ENCODE data around the gene MCRS1.

DNA sequence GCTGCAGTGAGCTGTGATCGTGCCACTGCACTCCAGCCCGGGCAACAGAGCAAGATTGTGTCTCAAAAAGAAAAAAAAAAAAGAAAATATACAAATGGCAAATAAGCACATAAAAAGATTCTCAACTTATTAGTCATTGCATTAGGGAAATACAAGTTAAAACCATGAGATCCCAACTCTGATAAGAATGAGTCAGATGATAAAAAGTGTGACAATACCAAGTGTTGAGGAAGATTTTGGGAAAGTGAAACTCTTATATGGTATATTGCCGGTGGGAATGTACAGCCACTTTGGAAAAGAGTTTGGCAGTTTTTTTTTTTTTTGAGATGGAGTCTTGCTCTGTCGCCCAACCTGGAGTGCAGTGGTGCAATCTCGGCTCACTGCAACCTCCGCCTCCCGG, 47.8 kb upstream of the MCRS1 start:
- TF ChIP-seq, protein P1, sequence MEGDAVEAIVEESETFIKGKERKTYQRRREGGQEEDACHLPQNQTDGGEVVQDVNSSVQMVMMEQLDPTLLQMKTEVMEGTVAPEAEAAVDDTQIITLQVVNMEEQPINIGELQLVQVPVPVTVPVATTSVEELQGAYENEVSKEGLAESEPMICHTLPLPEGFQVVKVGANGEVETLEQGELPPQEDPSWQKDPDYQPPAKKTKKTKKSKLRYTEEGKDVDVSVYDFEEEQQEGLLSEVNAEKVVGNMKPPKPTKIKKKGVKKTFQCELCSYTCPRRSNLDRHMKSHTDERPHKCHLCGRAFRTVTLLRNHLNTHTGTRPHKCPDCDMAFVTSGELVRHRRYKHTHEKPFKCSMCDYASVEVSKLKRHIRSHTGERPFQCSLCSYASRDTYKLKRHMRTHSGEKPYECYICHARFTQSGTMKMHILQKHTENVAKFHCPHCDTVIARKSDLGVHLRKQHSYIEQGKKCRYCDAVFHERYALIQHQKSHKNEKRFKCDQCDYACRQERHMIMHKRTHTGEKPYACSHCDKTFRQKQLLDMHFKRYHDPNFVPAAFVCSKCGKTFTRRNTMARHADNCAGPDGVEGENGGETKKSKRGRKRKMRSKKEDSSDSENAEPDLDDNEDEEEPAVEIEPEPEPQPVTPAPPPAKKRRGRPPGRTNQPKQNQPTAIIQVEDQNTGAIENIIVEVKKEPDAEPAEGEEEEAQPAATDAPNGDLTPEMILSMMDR (IDR thresholded peaks at IDR 0.05 in 4 of 5, conservative IDR thresholded peaks at IDR 0.05 in 1 of 5) = no peak
- TF ChIP-seq POLR2A (IDR thresholded peaks at IDR 0.05) = no peak
